SK-N-SH (cell line): ENCODE results near the gene VANGL1. TPM values are rescaled to one million over a fixed set of nuclear protein-coding genes. Genes with fewer than 3 reads are reported as not detected.
A peak's percentile ranks its signal among the peaks of the same experiment; 100 is the strongest.

Source experiments
- CTCF ChIA-PET: fragments of 300-600, 350-600 bp; formaldehyde crosslinking; extraction: SDS; loops from one replicate; lab custom pipeline; 2021; lab: Yijun Ruan, JAX
- POLR2A ChIA-PET: fragments of 350-600 bp; sonication (Branson Sonifier 250); formaldehyde crosslinking; extraction: SDS; loops from one replicate; lab custom pipeline; 2020; ENCODE audit warnings: antibody characterized with exemption, inconsistent platforms; lab: Yijun Ruan, JAX
- DNase-seq: peaks from one replicate; pipeline ENCODE4 v3.0.0; 2012
- H2AFZ ChIP-seq: fragments of 200-600 bp; sonication (generic); 2 replicates; pipeline ENCODE4 v1.8.1; 2016; ENCODE audit warnings: antibody characterized with exemption, mild to moderate bottlenecking, low read depth
- H3F3A ChIP-seq: fragments of 200-600 bp; sonication (generic); replicated peaks from 2 replicates; pipeline ENCODE3; 2016; ENCODE audit warnings: antibody characterized with exemption, mild to moderate bottlenecking; ENCODE audit not compliant: insufficient read depth
- H3K27ac ChIP-seq, 2 experiments: fragments of 200-500 bp in 1 of 2; fragments of 200-600 bp in 1 of 2; sonication (Bioruptor generic) in 1 of 2; sonication (generic), shearing (Covaris generic) in 1 of 2; 2 replicates each; pipeline versions ENCODE4 v1.5.1 to v1.6.1; 2014 to 2016; ENCODE audit warnings: low read depth in 2 of 2, inconsistent platforms in 1 of 2, low read length in 1 of 2, mild to moderate bottlenecking in 1 of 2, mixed read lengths in 1 of 2
- H3K27me3 ChIP-seq: fragments of 200-600 bp; sonication (generic), shearing (Covaris generic); 2 replicates; pipeline ENCODE4 v1.6.1; 2016; ENCODE audit warnings: mixed run types; ENCODE audit not compliant: insufficient read depth
- H3K36me3 ChIP-seq, 2 experiments: fragments of 200-500 bp in 1 of 2; fragments of 200-600 bp in 1 of 2; sonication (Bioruptor generic) in 1 of 2; sonication (generic) in 1 of 2; replicated peaks in 1 of 2; 2 replicates each; pipeline versions ENCODE3 to v1.5.1; 2014 to 2016; ENCODE audit warnings: low read length in 1 of 2, mild to moderate bottlenecking in 1 of 2; ENCODE audit not compliant: insufficient read depth in 2 of 2, control insufficient read depth in 1 of 2
- H3K4me1 ChIP-seq, 2 experiments: fragments of 200-500 bp in 1 of 2; fragments of 200-600 bp in 1 of 2; sonication (Bioruptor generic) in 1 of 2; sonication (generic), shearing (Covaris generic) in 1 of 2; 2 replicates each; pipeline versions ENCODE4 v1.5.1 to v1.6.1; 2014 to 2016; ENCODE audit warnings: low read depth in 1 of 2, low read length in 1 of 2, mixed run types in 1 of 2; ENCODE audit not compliant: insufficient read depth in 2 of 2, control insufficient read depth in 1 of 2
- H3K4me2 ChIP-seq: fragments of 200-600 bp; sonication (generic), shearing (Covaris generic); 2 replicates; pipeline ENCODE4 v1.6.1; 2017; ENCODE audit warnings: mixed run types
- H3K4me3 ChIP-seq, 2 experiments: fragments of 200-500 bp in 1 of 2; fragments of 200-600 bp in 1 of 2; sonication (Bioruptor generic) in 1 of 2; sonication (generic), shearing (Covaris generic) in 1 of 2; 2 replicates each; pipeline versions ENCODE4 v1.5.1 to v1.8.1; 2014 to 2016; ENCODE audit warnings: low read depth in 2 of 2, inconsistent platforms in 1 of 2, low read length in 1 of 2, mild to moderate bottlenecking in 1 of 2, mixed read lengths in 1 of 2, moderate library complexity in 1 of 2
- H3K79me2 ChIP-seq: fragments of 200-600 bp; sonication (generic); 2 replicates; pipeline ENCODE4 v1.8.1; 2017; ENCODE audit warnings: mild to moderate bottlenecking; ENCODE audit not compliant: insufficient read depth
- H3K9ac ChIP-seq: fragments of 200-600 bp; sonication (generic); 2 replicates; pipeline ENCODE4 v1.6.1; 2017; ENCODE audit warnings: mixed run types
- H3K9me2 ChIP-seq: fragments of 200-600 bp; sonication (generic); 2 replicates; pipeline ENCODE4 v1.6.1; 2017; ENCODE audit warnings: mixed run types
- H3K9me3 ChIP-seq: fragments of 200-600 bp; sonication (generic); 2 replicates; pipeline ENCODE4 v1.6.1; 2017; ENCODE audit warnings: mixed run types, mild to moderate bottlenecking, moderate library complexity
- H4K20me1 ChIP-seq: fragments of 200-600 bp; sonication (generic); 2 replicates; pipeline ENCODE4 v1.6.1; 2017; ENCODE audit warnings: mild to moderate bottlenecking, mixed run types; ENCODE audit not compliant: insufficient read depth
- CHD2 ChIP-seq: fragments of 150-350 bp; IDR thresholded peaks from 2 replicates; pipeline ENCODE4 v1.6.1; 2018; ENCODE audit warnings: low read length; ENCODE audit not compliant: partially characterized antibody
- ELF1 ChIP-seq: IDR thresholded peaks from 2 replicates; pipeline ENCODE4 v1.4.0; 2012
- FOSL2 ChIP-seq: IDR thresholded peaks from 2 replicates; pipeline ENCODE4 v1.4.0; 2012; ENCODE audit warnings: low read depth, mild to moderate bottlenecking, moderate library complexity, borderline replicate concordance
- FOXJ3 ChIP-seq: sonication (generic); formaldehyde crosslinking; IDR thresholded peaks from 2 replicates; pipeline ENCODE4 v1.5.1; 2020; ENCODE audit warnings: mild to moderate bottlenecking, missing genetic modification reagents
- GABPA ChIP-seq: IDR thresholded peaks from 2 replicates; pipeline ENCODE4 v1.4.0; 2012; ENCODE audit warnings: low read depth, mild to moderate bottlenecking
- GATA2 ChIP-seq: sonication (generic); formaldehyde crosslinking; IDR thresholded peaks from 2 replicates; pipeline ENCODE4 v1.5.0; 2020; ENCODE audit warnings: mild to moderate bottlenecking, missing genetic modification reagents
- JUND ChIP-seq: IDR thresholded peaks from 2 replicates; pipeline ENCODE4 v1.4.0; 2012
- POLR2AphosphoS5 ChIP-seq: IDR thresholded peaks from 2 replicates; pipeline ENCODE4 v1.6.1; 2012; ENCODE audit warnings: low read depth, low read length
- RFX5 ChIP-seq: IDR thresholded peaks from 2 replicates; pipeline ENCODE4 v1.6.1; 2012; ENCODE audit warnings: mild to moderate bottlenecking, improper control_type of control experiment, low read length
- RXRA ChIP-seq: IDR thresholded peaks from 2 replicates; pipeline ENCODE4 v1.4.0; 2012; ENCODE audit warnings: low read depth, mild to moderate bottlenecking, borderline replicate concordance
- TAF1 ChIP-seq: IDR thresholded peaks from 2 replicates; pipeline ENCODE4 v1.6.1; 2012; ENCODE audit warnings: low read depth, mild to moderate bottlenecking, low read length, moderate library complexity, borderline replicate concordance
- USF1 ChIP-seq: IDR thresholded peaks from 2 replicates; pipeline ENCODE4 v1.4.0; 2012; ENCODE audit warnings: low read depth, borderline replicate concordance
- USF2 ChIP-seq: fragments of 150-350 bp; IDR thresholded peaks from 2 replicates; pipeline ENCODE4 v1.6.1; 2017; ENCODE audit warnings: antibody characterized with exemption, low read length, low read depth, borderline replicate concordance
- YY1 ChIP-seq: IDR thresholded peaks from 2 replicates; pipeline ENCODE4 v1.4.0; 2012; ENCODE audit warnings: low read depth, mild to moderate bottlenecking
- WGBS: methylation state at CpG from one replicate; pipeline ENCODE4 v1.1.6; 2017; ENCODE audit warnings: low lambda C conversion rate; 5-methylcytosine and 5-hydroxymethylcytosine counted together
- polyA plus RNA-seq, 3 experiments: library from polyadenylated mRNA; depleted of rRNA; stranded (reverse); fragments of >200 nt; gene quantifications; 2 replicates each; pipeline ENCODE4 v1.2.3, GENCODE V29; 2012
- TF ChIP-seq, protein P1 (sequence below): fragments of 150-350 bp; IDR thresholded peaks from 2 replicates; pipeline ENCODE4 v1.6.1; 2016; ENCODE audit warnings: mild to moderate bottlenecking, low read depth, low read length
- TF ChIP-seq, protein P2 (sequence below): IDR thresholded peaks from 2 replicates; pipeline ENCODE4 v1.4.0; 2012; ENCODE audit warnings: low read depth
- TF ChIP-seq, protein P3 (sequence below): IDR thresholded peaks from 2 replicates; pipeline ENCODE4; 2012
- TF ChIP-seq, protein P4 (sequence below): fragments of 200-600 bp; sonication (generic); IDR thresholded peaks from 2 replicates; pipeline ENCODE4 v1.6.1; 2017; ENCODE audit warnings: antibody characterized with exemption, mild to moderate bottlenecking, moderate library complexity

The VANGL1 gene
- polyA plus RNA-seq, 1 of the 3 experiments (the other 2 are of a cell fraction) = 5.4 TPM

DNA sequence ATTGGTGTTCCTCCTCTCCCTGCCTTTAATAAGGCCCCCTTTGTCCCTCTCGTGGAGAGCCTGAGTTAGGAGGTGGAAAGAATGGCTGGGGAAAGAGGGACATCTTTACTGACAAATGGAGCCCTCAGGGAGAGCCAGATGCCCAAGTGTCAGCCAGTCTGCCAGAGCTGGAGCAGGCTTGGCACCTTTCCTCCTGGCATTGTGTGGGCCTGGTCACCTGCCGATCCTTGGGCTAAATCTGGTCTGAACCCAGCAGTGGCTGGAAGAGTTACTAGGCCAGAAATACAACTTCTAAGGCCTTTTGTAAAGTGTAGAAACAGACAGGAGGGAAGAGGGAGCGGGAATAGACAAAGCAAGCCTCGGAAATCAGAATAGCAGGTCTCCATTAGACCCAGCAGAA is 24.9 kb downstream of the VANGL1 start (continued):
- no peak for TF ChIP-seq YY1
- TF ChIP-seq USF2 = no peak
- no peak for TF ChIP-seq JUND
- no peak for TF ChIP-seq FOSL2
- TF ChIP-seq ELF1 = no peak
- TF ChIP-seq RXRA = no peak
- TF ChIP-seq CHD2 = no peak
- TF ChIP-seq, protein P1, sequence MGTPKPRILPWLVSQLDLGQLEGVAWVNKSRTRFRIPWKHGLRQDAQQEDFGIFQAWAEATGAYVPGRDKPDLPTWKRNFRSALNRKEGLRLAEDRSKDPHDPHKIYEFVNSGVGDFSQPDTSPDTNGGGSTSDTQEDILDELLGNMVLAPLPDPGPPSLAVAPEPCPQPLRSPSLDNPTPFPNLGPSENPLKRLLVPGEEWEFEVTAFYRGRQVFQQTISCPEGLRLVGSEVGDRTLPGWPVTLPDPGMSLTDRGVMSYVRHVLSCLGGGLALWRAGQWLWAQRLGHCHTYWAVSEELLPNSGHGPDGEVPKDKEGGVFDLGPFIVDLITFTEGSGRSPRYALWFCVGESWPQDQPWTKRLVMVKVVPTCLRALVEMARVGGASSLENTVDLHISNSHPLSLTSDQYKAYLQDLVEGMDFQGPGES = no peak
- TF ChIP-seq FOXJ3 = no peak
- TF ChIP-seq GATA2 (CRISPR knock-in tag) = no peak
- TF ChIP-seq RFX5 = no peak
- TF ChIP-seq, protein P2, sequence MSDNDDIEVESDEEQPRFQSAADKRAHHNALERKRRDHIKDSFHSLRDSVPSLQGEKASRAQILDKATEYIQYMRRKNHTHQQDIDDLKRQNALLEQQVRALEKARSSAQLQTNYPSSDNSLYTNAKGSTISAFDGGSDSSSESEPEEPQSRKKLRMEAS = no peak

DNA sequence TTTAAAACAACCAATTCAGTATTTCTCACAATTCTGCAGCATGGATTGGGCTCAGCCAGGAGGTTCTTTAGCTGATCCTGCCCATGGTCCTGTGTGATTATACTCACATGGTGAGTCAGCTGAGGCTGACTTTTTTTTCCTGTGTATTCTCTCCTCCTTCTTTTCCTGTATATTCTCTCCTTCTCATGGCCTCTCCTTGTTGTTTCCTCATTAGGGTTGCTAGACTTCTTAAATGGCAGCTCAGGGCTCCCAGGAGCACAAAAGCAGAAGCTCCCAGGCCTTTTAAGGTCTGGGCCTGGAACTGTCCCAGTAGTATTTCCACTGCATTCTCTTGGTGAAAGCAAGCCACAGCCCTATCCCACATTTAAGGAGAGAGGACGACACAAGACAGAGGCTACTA is 26.8 kb downstream of the VANGL1 start:
- Histone ChIP-seq H3K79me2 (peaks cover 50% of the 10 kb centered on the region; the same call in 1 of the 2 replicates), H3F3A (peaks cover 24% of the 10 kb centered on the region), H3K9me3 (0 out of 2 replicates have a peak, but pooled peaks cover 8% of the 10 kb centered on the region), H3K27me3 (no peaks in the 10 kb centered on the region), H3K27ac (peak overlapping the region; percentile 39 to 84), H4K20me1 (no peaks in the 10 kb centered on the region), H3K9me2 (no peaks in the 10 kb centered on the region), H3K36me3 (peaks cover 28 to 41% of the 10 kb centered on the region in 2 experiments)
- CTCF ChIA-PET = interaction anchor here (0.8 to 2.2 kb wide), 4 partner anchors 12 to 60 kb away, joined by 3 to 6 read pairs (median 4); no protein-coding TSS in a partner anchor
- no peak for TF ChIP-seq POLR2AphosphoS5
- TF ChIP-seq GABPA = no peak
- TF ChIP-seq TAF1 = no peak
- TF ChIP-seq USF1 = 0 out of 2 replicates have a peak, but pooled peaks have one; percentile 3
- TF ChIP-seq, protein P3, sequence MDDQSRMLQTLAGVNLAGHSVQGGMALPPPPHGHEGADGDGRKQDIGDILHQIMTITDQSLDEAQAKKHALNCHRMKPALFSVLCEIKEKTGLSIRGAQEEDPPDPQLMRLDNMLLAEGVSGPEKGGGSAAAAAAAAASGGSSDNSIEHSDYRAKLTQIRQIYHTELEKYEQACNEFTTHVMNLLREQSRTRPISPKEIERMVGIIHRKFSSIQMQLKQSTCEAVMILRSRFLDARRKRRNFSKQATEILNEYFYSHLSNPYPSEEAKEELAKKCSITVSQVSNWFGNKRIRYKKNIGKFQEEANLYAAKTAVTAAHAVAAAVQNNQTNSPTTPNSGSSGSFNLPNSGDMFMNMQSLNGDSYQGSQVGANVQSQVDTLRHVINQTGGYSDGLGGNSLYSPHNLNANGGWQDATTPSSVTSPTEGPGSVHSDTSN = no peak
- TF ChIP-seq, protein P4, sequence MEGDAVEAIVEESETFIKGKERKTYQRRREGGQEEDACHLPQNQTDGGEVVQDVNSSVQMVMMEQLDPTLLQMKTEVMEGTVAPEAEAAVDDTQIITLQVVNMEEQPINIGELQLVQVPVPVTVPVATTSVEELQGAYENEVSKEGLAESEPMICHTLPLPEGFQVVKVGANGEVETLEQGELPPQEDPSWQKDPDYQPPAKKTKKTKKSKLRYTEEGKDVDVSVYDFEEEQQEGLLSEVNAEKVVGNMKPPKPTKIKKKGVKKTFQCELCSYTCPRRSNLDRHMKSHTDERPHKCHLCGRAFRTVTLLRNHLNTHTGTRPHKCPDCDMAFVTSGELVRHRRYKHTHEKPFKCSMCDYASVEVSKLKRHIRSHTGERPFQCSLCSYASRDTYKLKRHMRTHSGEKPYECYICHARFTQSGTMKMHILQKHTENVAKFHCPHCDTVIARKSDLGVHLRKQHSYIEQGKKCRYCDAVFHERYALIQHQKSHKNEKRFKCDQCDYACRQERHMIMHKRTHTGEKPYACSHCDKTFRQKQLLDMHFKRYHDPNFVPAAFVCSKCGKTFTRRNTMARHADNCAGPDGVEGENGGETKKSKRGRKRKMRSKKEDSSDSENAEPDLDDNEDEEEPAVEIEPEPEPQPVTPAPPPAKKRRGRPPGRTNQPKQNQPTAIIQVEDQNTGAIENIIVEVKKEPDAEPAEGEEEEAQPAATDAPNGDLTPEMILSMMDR = no peak
- 0 out of 2 replicates have a peak, but pooled peaks have one; percentile 33 for TF ChIP-seq FOSL2
- TF ChIP-seq JUND = no peak
- TF ChIP-seq, all 33 proteins: peak for 2
- Histone ChIP-seq H3K4me3 (no peak overlapping the region), H3K4me1 (peaks cover 16 to 23% of the 10 kb centered on the region in 2 experiments; a peak in 3 of 4 replicates), H2AFZ (no peak overlapping the region; the same call in 1 of the 2 replicates), H3K4me2 (peak overlapping the region; percentile 43; the same call in 1 of the 2 replicates), H3K9ac (peak overlapping the region; percentile 2; the same call in 1 of the 2 replicates)
- no peak for DNase-seq
- POLR2A ChIA-PET = no interaction called here
- 24% methylated on average over 1 of the region's 1 CpG for WGBS
